ENCODE measurements around the gene BBS2. TPM values are rescaled to one million over a fixed set of nuclear protein-coding genes. Genes with fewer than 3 reads are reported as not detected.
A peak's percentile ranks its signal among the peaks of the same experiment; 100 is the strongest.

The BBS2 gene
- total and polyA plus RNA-seq, 4 donors: 14.0 to 70.0 (median 33.0) TPM

DNA sequence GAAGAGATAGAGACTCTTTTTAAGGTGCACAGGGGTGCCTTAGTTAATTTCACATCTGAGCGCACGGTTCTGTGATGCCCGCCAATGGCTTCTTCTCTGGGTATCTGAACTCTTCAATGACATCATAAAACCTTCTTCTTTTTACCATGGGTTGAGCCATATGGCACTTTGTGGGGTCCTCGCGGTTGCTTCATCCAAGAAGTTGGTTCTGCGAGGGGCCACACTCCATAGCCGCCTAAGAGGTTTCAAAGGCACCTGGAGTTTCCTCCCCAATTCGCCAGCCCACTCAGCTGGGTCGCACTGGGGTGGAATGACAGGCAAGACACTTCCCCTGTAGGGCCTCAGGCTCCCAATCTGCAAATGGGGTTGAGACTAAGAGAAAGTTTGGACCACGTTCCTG is 34.6 kb upstream of the BBS2 start:
- Histone ChIP-seq H3K4me3 (no peak overlapping the region), H3K9me3 (ENCODE audit: control insufficient read depth in 4 of 4, insufficient read depth in 3 of 4, low read length in 3 of 4) (no peaks in the 10 kb centered on the region), H3K9ac (ENCODE audit: insufficient read depth in 1 of 2, low read length in 2 of 2) (no peak overlapping the region), H3K36me3 (ENCODE audit: control insufficient read depth in 4 of 4, insufficient read depth in 4 of 4, low read length in 4 of 4) (no peaks in the 10 kb centered on the region), H3K4me1 (ENCODE audit: control insufficient read depth in 5 of 5, insufficient read depth in 5 of 5, low read length in 5 of 5) (peaks cover 0 to 9% (median 7%) of the 10 kb centered on the region in 5 donors), H3K27ac (ENCODE audit: low read depth in 1 of 2, low read length in 1 of 2) (no peak overlapping the region), H3K27me3 (ENCODE audit: control insufficient read depth in 3 of 3, insufficient read depth in 3 of 3, low read length in 2 of 3) (peaks cover 0 to 5% (median 0%) of the 10 kb centered on the region in 3 donors)
- WGBS, 2 donors: 93 to 94% methylated on average over 10 of the region's 10 CpGs
- TF ChIP-seq, protein P1, sequence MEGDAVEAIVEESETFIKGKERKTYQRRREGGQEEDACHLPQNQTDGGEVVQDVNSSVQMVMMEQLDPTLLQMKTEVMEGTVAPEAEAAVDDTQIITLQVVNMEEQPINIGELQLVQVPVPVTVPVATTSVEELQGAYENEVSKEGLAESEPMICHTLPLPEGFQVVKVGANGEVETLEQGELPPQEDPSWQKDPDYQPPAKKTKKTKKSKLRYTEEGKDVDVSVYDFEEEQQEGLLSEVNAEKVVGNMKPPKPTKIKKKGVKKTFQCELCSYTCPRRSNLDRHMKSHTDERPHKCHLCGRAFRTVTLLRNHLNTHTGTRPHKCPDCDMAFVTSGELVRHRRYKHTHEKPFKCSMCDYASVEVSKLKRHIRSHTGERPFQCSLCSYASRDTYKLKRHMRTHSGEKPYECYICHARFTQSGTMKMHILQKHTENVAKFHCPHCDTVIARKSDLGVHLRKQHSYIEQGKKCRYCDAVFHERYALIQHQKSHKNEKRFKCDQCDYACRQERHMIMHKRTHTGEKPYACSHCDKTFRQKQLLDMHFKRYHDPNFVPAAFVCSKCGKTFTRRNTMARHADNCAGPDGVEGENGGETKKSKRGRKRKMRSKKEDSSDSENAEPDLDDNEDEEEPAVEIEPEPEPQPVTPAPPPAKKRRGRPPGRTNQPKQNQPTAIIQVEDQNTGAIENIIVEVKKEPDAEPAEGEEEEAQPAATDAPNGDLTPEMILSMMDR (IDR thresholded peaks at IDR 0.05; ENCODE audit: control extremely low read depth, extremely low read depth): no peak
- ATAC-seq (ENCODE audit: insufficient read depth, low FRiP score): no peak
- no peak for DNase-seq

DNA sequence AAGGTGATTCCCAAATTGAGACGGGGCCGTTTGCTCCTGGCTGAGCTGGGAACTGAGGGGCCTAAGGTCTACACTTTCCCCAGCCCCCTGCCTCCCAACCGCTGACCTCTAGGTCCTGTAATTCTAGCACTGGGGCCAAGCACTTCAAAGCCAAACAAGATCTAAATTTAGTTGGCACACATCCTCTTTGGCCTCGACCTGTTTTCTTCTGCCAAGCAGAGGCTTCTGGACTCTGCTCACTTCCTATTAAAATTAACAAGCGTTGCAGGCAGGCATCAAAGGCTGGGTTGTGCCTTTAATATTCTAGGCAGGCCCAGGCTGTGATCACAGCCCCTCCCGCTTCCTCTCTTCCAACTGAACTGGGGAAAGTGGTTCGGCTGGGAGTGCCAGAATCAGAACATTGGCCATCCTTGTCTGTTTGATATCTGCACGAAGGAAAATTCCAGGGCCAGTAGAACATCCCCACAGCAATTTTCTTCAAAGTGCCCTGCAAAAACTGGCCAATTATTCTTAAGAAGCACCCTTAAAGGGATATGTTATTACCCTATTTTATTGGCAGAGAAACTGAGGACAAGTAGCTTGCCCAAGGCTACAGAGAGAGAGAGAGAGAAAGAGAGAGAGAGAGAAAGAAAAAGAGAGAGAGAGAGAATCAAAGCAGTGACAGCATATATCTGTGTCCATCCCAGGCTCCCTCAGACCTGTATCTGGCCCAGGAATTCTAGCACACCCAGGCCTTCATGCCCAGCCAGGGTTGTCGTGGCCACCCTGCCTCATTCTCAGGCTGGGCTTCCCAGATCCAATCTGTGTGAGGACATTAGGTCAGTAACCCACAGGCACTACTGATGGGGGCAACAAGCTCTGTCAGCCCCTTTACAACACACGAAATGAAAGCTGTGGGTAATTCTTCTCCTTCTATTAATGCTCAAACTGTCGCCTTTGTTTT is 32.2 kb upstream of the BBS2 start:
- Histone ChIP-seq H3K36me3 (ENCODE audit: control insufficient read depth in 4 of 4, insufficient read depth in 4 of 4, low read length in 4 of 4) (no peaks in the 10 kb centered on the region), H3K9me3 (ENCODE audit: control insufficient read depth in 4 of 4, insufficient read depth in 3 of 4, low read length in 3 of 4) (no peaks in the 10 kb centered on the region), H3K27ac (ENCODE audit: low read depth in 1 of 2, low read length in 1 of 2) (no peak overlapping the region), H3K27me3 (ENCODE audit: control insufficient read depth in 3 of 3, insufficient read depth in 3 of 3, low read length in 2 of 3) (no peaks in the 10 kb centered on the region), H3K4me1 (ENCODE audit: control insufficient read depth in 5 of 5, insufficient read depth in 5 of 5, low read length in 5 of 5) (peaks cover 0 to 9% (median 7%) of the 10 kb centered on the region in 5 donors), H3K9ac (ENCODE audit: insufficient read depth in 1 of 2, low read length in 2 of 2) (no peak overlapping the region), H3K4me3 (no peak overlapping the region)
- DNase-seq (peak; percentile 11 to 69 (median 27)), ATAC-seq (ENCODE audit: insufficient read depth, low FRiP score) (no peak)
- 39 to 44% methylated on average over 11 of the region's 11 CpGs for WGBS, 2 donors
- TF ChIP-seq, protein P1 (IDR thresholded peaks at IDR 0.05; ENCODE audit: control extremely low read depth, extremely low read depth): no peak

DNA sequence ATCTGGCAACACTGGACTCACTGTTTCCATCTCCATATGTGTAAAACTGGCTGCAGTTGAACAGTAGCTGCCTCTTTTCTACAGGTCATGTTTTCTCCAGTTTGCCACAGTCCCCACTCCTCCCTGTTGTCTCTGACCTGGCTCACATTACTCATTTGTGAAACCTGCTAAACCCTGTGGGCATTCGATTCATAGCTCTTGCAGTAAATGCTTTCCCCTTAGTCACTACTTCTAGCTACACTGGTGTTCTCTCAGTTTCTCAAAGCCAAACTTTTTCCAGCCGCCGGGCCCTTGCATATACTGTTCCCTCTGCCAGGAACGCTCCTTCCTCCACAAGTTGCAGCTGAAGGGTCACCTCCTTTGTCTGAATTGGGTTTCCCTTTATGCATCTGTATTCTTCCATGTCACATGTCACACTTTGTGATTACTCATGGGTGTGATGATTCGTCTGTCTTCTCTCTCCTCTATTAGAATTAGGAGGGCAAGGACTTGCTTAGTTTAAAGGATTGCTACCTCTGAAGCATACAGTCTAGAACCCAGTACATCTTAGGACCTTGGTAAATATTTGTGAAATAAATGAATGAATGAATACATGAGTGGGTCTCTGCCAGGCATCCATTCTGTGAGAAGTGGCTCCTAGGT is 30.0 kb upstream of the BBS2 start:
- WGBS, 2 donors: 91% methylated on average over 5 of the region's 5 CpGs
- no peak for DNase-seq
- no peaks in the 10 kb centered on the region for H3K9me3 ChIP-seq (ENCODE audit: control insufficient read depth in 4 of 4, insufficient read depth in 3 of 4, low read length in 3 of 4)
- no peaks in the 10 kb centered on the region for H3K36me3 ChIP-seq (ENCODE audit: control insufficient read depth in 4 of 4, insufficient read depth in 4 of 4, low read length in 4 of 4)
- H3K27me3 ChIP-seq (ENCODE audit: control insufficient read depth in 3 of 3, insufficient read depth in 3 of 3, low read length in 2 of 3): no peaks in the 10 kb centered on the region
- H3K4me3 ChIP-seq: no peak overlapping the region
- TF ChIP-seq, protein P1 (IDR thresholded peaks at IDR 0.05; ENCODE audit: control extremely low read depth, extremely low read depth): no peak
- ATAC-seq (ENCODE audit: insufficient read depth, low FRiP score): no peak
- no peak overlapping the region for H3K27ac ChIP-seq (ENCODE audit: low read depth in 1 of 2, low read length in 1 of 2)
- peaks cover 0 to 9% (median 7%) of the 10 kb centered on the region in 5 donors for H3K4me1 ChIP-seq (ENCODE audit: control insufficient read depth in 5 of 5, insufficient read depth in 5 of 5, low read length in 5 of 5)
- H3K9ac ChIP-seq (ENCODE audit: insufficient read depth in 1 of 2, low read length in 2 of 2): no peak overlapping the region
